ENCODE data around the gene FBXO48.

Gene FBXO48

GRCh38 chr2:68431316-68431972, 35.6 kb downstream of the FBXO48 start:
- Histone ChIP-seq H3K36me3 (ENCODE audit: insufficient read depth, low read length) (no peaks in the 10 kb centered on the region), H3K9me3 (replicated peaks; ENCODE audit: low read length) (no peaks in the 10 kb centered on the region), H3K4me1 (ENCODE audit: control insufficient read depth, insufficient read depth, low read length) (peaks cover 13% of the 10 kb centered on the region), H3K4me2 (ENCODE audit: low read length) (no peak overlapping the region), H3K27me3 (ENCODE audit: control insufficient read depth, insufficient read depth, low read length) (peaks cover 19% of the 10 kb centered on the region), H3K4me3 (ENCODE audit: low read length) (no peak overlapping the region), H3K9ac (ENCODE audit: low read depth, low read length) (no peak overlapping the region)

- Histone ChIP-seq H3K4me3 (ENCODE audit: low read length) (no peak overlapping the region), H3K27me3 (ENCODE audit: control insufficient read depth, insufficient read depth, low read length) (peaks cover 31% of the 10 kb centered on the region), H3K9ac (ENCODE audit: low read depth, low read length) (no peak overlapping the region), H3K9me3 (replicated peaks; ENCODE audit: low read length) (no peaks in the 10 kb centered on the region), H3K4me1 (ENCODE audit: control insufficient read depth, insufficient read depth, low read length) (no peaks in the 10 kb centered on the region), H3K36me3 (ENCODE audit: insufficient read depth, low read length) (no peaks in the 10 kb centered on the region), H3K4me2 (ENCODE audit: low read length) (no peak overlapping the region)
Observed at GRCh38 chr2:68429311-68429826, 37.7 kb downstream of the FBXO48 start.

GRCh38 chr2:68428746-68429145, 38.3 kb downstream of the FBXO48 start:
- Histone ChIP-seq H3K4me1 (ENCODE audit: control insufficient read depth, insufficient read depth, low read length) (no peaks in the 10 kb centered on the region), H3K9me3 (replicated peaks; ENCODE audit: low read length) (no peaks in the 10 kb centered on the region), H3K36me3 (ENCODE audit: insufficient read depth, low read length) (no peaks in the 10 kb centered on the region), H3K9ac (ENCODE audit: low read depth, low read length) (no peak overlapping the region), H3K4me2 (ENCODE audit: low read length) (no peak overlapping the region), H3K27me3 (ENCODE audit: control insufficient read depth, insufficient read depth, low read length) (peaks cover 37% of the 10 kb centered on the region), H3K4me3 (ENCODE audit: low read length) (no peak overlapping the region)

- H3K36me3 ChIP-seq (ENCODE audit: insufficient read depth, low read length) = no peaks in the 10 kb centered on the region
- no peak overlapping the region for H3K4me3 ChIP-seq (ENCODE audit: low read length)
- no peaks in the 10 kb centered on the region for H3K4me1 ChIP-seq (ENCODE audit: control insufficient read depth, insufficient read depth, low read length)
- peaks cover 42% of the 10 kb centered on the region for H3K27me3 ChIP-seq (ENCODE audit: control insufficient read depth, insufficient read depth, low read length)
- no peaks in the 10 kb centered on the region for H3K9me3 ChIP-seq (replicated peaks; ENCODE audit: low read length)
- H3K4me2 ChIP-seq (ENCODE audit: low read length) = no peak overlapping the region
- H3K9ac ChIP-seq (ENCODE audit: low read depth, low read length) = no peak overlapping the region
Observed at GRCh38 chr2:68428126-68428525, 39.0 kb downstream of the FBXO48 start.

- Histone ChIP-seq H3K9me3 (replicated peaks; ENCODE audit: low read length) (no peaks in the 10 kb centered on the region), H3K4me3 (ENCODE audit: low read length) (no peak overlapping the region), H3K36me3 (ENCODE audit: insufficient read depth, low read length) (no peaks in the 10 kb centered on the region), H3K4me1 (ENCODE audit: control insufficient read depth, insufficient read depth, low read length) (no peaks in the 10 kb centered on the region), H3K4me2 (ENCODE audit: low read length) (no peak overlapping the region), H3K9ac (ENCODE audit: low read depth, low read length) (no peak overlapping the region), H3K27me3 (ENCODE audit: control insufficient read depth, insufficient read depth, low read length) (peaks cover 44% of the 10 kb centered on the region)
Observed at GRCh38 chr2:68426848-68427579, 40.1 kb downstream of the FBXO48 start.

GRCh38 chr2:68426446-68426845, 40.6 kb downstream of the FBXO48 start:
- H3K4me1 ChIP-seq (ENCODE audit: control insufficient read depth, insufficient read depth, low read length) = no peaks in the 10 kb centered on the region
- no peaks in the 10 kb centered on the region for H3K36me3 ChIP-seq (ENCODE audit: insufficient read depth, low read length)
- no peak overlapping the region for H3K4me3 ChIP-seq (ENCODE audit: low read length)
- H3K9ac ChIP-seq (ENCODE audit: low read depth, low read length) = no peak overlapping the region
- H3K27me3 ChIP-seq (ENCODE audit: control insufficient read depth, insufficient read depth, low read length) = peaks cover 47% of the 10 kb centered on the region
- H3K4me2 ChIP-seq (ENCODE audit: low read length) = no peak overlapping the region
- no peaks in the 10 kb centered on the region for H3K9me3 ChIP-seq (replicated peaks; ENCODE audit: low read length)

GRCh38 chr2:68425503-68425902, 41.6 kb downstream of the FBXO48 start:
- Histone ChIP-seq H3K36me3 (ENCODE audit: insufficient read depth, low read length) (no peaks in the 10 kb centered on the region), H3K27me3 (ENCODE audit: control insufficient read depth, insufficient read depth, low read length) (peaks cover 57% of the 10 kb centered on the region), H3K4me3 (ENCODE audit: low read length) (no peak overlapping the region), H3K4me1 (ENCODE audit: control insufficient read depth, insufficient read depth, low read length) (no peaks in the 10 kb centered on the region), H3K9me3 (replicated peaks; ENCODE audit: low read length) (no peaks in the 10 kb centered on the region), H3K4me2 (ENCODE audit: low read length) (no peak overlapping the region), H3K9ac (ENCODE audit: low read depth, low read length) (no peak overlapping the region)

GRCh38 chr2:68423966-68424650, 43.0 kb downstream of the FBXO48 start:
- Histone ChIP-seq H3K27me3 (ENCODE audit: control insufficient read depth, insufficient read depth, low read length) (peaks cover 58% of the 10 kb centered on the region), H3K4me3 (ENCODE audit: low read length) (no peak overlapping the region), H3K4me2 (ENCODE audit: low read length) (no peak overlapping the region), H3K36me3 (ENCODE audit: insufficient read depth, low read length) (no peaks in the 10 kb centered on the region), H3K9ac (ENCODE audit: low read depth, low read length) (no peak overlapping the region), H3K9me3 (replicated peaks; ENCODE audit: low read length) (no peaks in the 10 kb centered on the region), H3K4me1 (ENCODE audit: control insufficient read depth, insufficient read depth, low read length) (no peaks in the 10 kb centered on the region)

GRCh38 chr2:68420254-68420910, 46.7 kb downstream of the FBXO48 start:
- no peaks in the 10 kb centered on the region for H3K9me3 ChIP-seq (replicated peaks; ENCODE audit: low read length)
- H3K27me3 ChIP-seq (ENCODE audit: control insufficient read depth, insufficient read depth, low read length) = peaks cover 77% of the 10 kb centered on the region
- no peaks in the 10 kb centered on the region for H3K4me1 ChIP-seq (ENCODE audit: control insufficient read depth, insufficient read depth, low read length)
- no peak overlapping the region for H3K4me3 ChIP-seq (ENCODE audit: low read length)
- no peaks in the 10 kb centered on the region for H3K36me3 ChIP-seq (ENCODE audit: insufficient read depth, low read length)
- no peak overlapping the region for H3K9ac ChIP-seq (ENCODE audit: low read depth, low read length)
- H3K4me2 ChIP-seq (ENCODE audit: low read length) = no peak overlapping the region

GRCh38 chr2:68418855-68419254, 48.2 kb downstream of the FBXO48 start:
- Histone ChIP-seq H3K27me3 (ENCODE audit: control insufficient read depth, insufficient read depth, low read length) (peaks cover 62% of the 10 kb centered on the region), H3K4me2 (ENCODE audit: low read length) (no peak overlapping the region), H3K4me3 (ENCODE audit: low read length) (no peak overlapping the region), H3K4me1 (ENCODE audit: control insufficient read depth, insufficient read depth, low read length) (no peaks in the 10 kb centered on the region), H3K36me3 (ENCODE audit: insufficient read depth, low read length) (no peaks in the 10 kb centered on the region), H3K9me3 (replicated peaks; ENCODE audit: low read length) (no peaks in the 10 kb centered on the region), H3K9ac (ENCODE audit: low read depth, low read length) (no peak overlapping the region)

GRCh38 chr2:68418419-68418818, 48.7 kb downstream of the FBXO48 start:
- Histone ChIP-seq H3K4me1 (ENCODE audit: control insufficient read depth, insufficient read depth, low read length) (no peaks in the 10 kb centered on the region), H3K9ac (ENCODE audit: low read depth, low read length) (no peak overlapping the region), H3K36me3 (ENCODE audit: insufficient read depth, low read length) (no peaks in the 10 kb centered on the region), H3K4me3 (ENCODE audit: low read length) (no peak overlapping the region), H3K4me2 (ENCODE audit: low read length) (no peak overlapping the region), H3K27me3 (ENCODE audit: control insufficient read depth, insufficient read depth, low read length) (peaks cover 57% of the 10 kb centered on the region), H3K9me3 (replicated peaks; ENCODE audit: low read length) (no peaks in the 10 kb centered on the region)

Data from skeletal muscle satellite cell (primary cell).